PC-9 (cell line): ENCODE data around the gene PRKCI.

Source experiments
- CTCF ChIP-seq: fragments of 200-600 bp; sonication (generic); conservative IDR thresholded peaks from 2 replicates; pipeline ENCODE4 v1.6.1; 2017; ENCODE audit warnings: mixed run types, antibody characterized with exemption, mild to moderate bottlenecking, moderate library complexity
- EZH2 ChIP-seq: fragments of 200-600 bp; sonication (generic); IDR thresholded peaks from 2 replicates; pipeline ENCODE4 v1.8.0; 2017; ENCODE audit warnings: antibody characterized with exemption, low read depth

GRCh38 chr3:170258105-170258487 lies 35.9 kb downstream of the PRKCI start:
- TF ChIP-seq CTCF (no peak), EZH2 (no peak)
